ENCODE results near the gene FCHSD2. TPM values are rescaled to one million over a fixed set of nuclear protein-coding genes. Genes with fewer than 3 reads are reported as not detected.

Gene FCHSD2
- total and polyA plus RNA-seq, 10 donors: 30.2 to 129 (median 69.7) TPM

DNA sequence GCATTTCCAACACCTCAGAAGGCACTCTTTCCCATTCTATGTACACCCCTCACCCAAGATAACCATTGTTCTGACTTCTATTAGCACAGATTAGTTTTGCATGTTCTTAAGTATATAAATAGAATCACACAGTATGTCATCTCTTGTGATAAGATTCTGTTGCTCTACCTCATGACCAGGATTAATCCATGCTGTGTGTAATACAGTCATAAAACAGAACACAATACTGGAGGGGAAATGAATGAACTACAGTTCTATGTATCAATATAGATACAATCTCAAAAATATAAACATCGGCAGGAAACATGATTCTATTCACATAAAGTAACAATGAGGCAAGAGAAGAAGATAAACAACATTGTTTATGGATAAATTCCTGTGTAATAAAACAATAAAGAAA, 176.4 kb downstream of the FCHSD2 start:
- Histone ChIP-seq H3K9me3 (no peaks in the 10 kb centered on the region), H3K27me3 (replicated peaks in 1 of 7) (no peaks in the 10 kb centered on the region), H3K36me3 (peaks cover 0 to 50% (median 0%) of the 10 kb centered on the region in 6 donors), H3K4me3 (no peak overlapping the region), H3K4me1 (peaks cover 0 to 60% (median 20%) of the 10 kb centered on the region in 6 donors), H3K27ac (no peak overlapping the region)
- 86 to 92% (median 91%) methylated on average over 1 of the region's 1 CpG for WGBS, 5 donors
- TF ChIP-seq POLR2AphosphoS5 (IDR thresholded peaks at IDR 0.05) (no peak), CTCF (IDR thresholded peaks at IDR 0.05 in 8 of 11, conservative IDR thresholded peaks at IDR 0.05 in 3 of 11) (no peak), POLR2A (IDR thresholded peaks at IDR 0.05) (no peak)
- no peak for DNase-seq
- intact Hi-C loops (cut with DNase I; ENCODE audit: low total_unique reads): no loop called here

- H3K9me3 ChIP-seq: no peaks in the 10 kb centered on the region
- no peak for DNase-seq
- intact Hi-C loops (cut with DNase I; ENCODE audit: low total_unique reads): no loop called here
- no peak overlapping the region for H3K4me3 ChIP-seq
- H3K4me1 ChIP-seq: peaks cover 0 to 38% (median 4%) of the 10 kb centered on the region in 6 donors
- H3K27ac ChIP-seq: peak overlapping the region in 3 of 8 donors; percentile 32 to 50 (median 32)
- TF ChIP-seq CTCF (IDR thresholded peaks at IDR 0.05 in 8 of 11, conservative IDR thresholded peaks at IDR 0.05 in 3 of 11): no peak
- H3K36me3 ChIP-seq: peaks cover 0 to 60% (median 6%) of the 10 kb centered on the region in 6 donors
- no peaks in the 10 kb centered on the region for H3K27me3 ChIP-seq (replicated peaks in 1 of 7)
These were observed 179.4 kb downstream of the FCHSD2 start for GRCh38 chr11:72962717-72963116.

GRCh38 chr11:72962084-72962483, 180.0 kb downstream of the FCHSD2 start:
- H3K4me1 ChIP-seq: peaks cover 0 to 38% (median 4%) of the 10 kb centered on the region in 6 donors
- intact Hi-C loops (cut with DNase I; ENCODE audit: low total_unique reads): no loop called here
- H3K9me3 ChIP-seq: no peaks in the 10 kb centered on the region
- TF ChIP-seq CTCF (IDR thresholded peaks at IDR 0.05 in 8 of 11, conservative IDR thresholded peaks at IDR 0.05 in 3 of 11) (no peak), POLR2A (IDR thresholded peaks at IDR 0.05) (no peak), POLR2AphosphoS5 (IDR thresholded peaks at IDR 0.05) (no peak)
- peak overlapping the region in 3 of 8 donors; percentile 18 to 50 (median 32) for H3K27ac ChIP-seq
- WGBS, 5 donors: 68 to 83% (median 80%) methylated on average over 4 of the region's 4 CpGs
- H3K36me3 ChIP-seq: peaks cover 0 to 58% (median 6%) of the 10 kb centered on the region in 6 donors
- H3K27me3 ChIP-seq (replicated peaks in 1 of 7): no peaks in the 10 kb centered on the region
- DNase-seq: no peak
- no peak overlapping the region for H3K4me3 ChIP-seq

DNA sequence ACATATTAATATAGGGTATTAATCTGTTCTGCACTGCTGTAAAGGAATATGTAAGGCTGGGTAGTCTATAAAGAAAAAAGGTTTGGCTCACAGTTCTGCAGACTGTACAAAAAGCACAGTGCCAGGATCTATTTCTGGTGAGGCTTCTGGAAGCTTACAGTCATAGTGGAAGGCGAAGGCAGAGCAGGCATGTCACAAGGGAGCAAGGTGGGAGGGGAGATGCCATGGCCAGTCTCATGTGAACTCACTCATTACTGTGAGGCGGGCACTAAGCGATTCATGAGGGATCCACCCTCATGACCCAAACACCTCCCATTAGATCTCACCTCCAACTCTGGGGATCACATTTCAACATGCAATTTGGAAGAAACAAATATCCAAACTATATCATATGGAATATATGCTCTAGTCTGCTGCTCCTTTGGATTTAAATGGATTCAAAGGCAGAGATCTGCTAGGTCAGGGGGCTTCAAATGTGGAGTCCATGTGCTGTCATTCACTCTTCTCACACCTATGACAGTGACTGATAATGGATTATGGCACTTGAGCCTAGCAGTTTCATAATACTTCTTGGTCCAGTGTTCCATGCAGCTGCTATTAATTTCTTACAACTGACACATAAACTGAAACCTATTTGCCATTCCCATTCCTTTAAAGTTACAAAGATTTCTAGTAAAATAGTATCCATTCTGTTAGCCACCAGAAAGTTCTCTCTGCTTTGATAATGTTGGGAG, 182.0 kb downstream of the FCHSD2 start:
- Histone ChIP-seq H3K9me3 (no peaks in the 10 kb centered on the region), H3K36me3 (peaks cover 0 to 44% (median 6%) of the 10 kb centered on the region in 6 donors), H3K27me3 (replicated peaks in 1 of 7) (no peaks in the 10 kb centered on the region), H3K4me1 (peaks cover 0 to 39% (median 18%) of the 10 kb centered on the region in 6 donors), H3K27ac (no peak overlapping the region), H3K4me3 (no peak overlapping the region)
- WGBS, 5 donors: 96 to 100% (median 98%) methylated on average over 3 of the region's 3 CpGs
- intact Hi-C loops (cut with DNase I; ENCODE audit: low total_unique reads): no loop called here
- no peak for DNase-seq
- TF ChIP-seq POLR2AphosphoS5 (IDR thresholded peaks at IDR 0.05): no peak
- no peak for TF ChIP-seq CTCF (IDR thresholded peaks at IDR 0.05 in 8 of 11, conservative IDR thresholded peaks at IDR 0.05 in 3 of 11)
- TF ChIP-seq POLR2A (IDR thresholded peaks at IDR 0.05): no peak
